ENCODE results near the gene ATP1B1.

Gene ATP1B1

DNA sequence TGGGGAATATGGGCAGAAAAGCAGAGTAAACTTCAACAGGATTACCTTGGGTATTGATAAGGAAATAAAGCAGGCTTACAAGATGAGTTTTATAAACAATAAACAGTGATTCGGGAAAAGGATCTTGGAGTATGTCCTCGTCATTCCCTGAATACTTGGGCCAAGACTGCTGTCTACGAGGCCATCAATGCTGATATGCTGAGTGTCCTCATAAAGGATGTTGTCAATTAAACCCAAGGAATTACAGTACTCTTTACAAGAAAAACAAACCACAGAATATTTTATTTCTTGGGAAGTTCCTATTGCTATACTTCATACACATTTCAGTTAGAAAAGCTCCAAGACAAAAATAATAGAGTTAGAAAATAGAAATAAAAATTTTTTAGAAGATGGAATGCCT is 34.9 kb downstream of the ATP1B1 start:
- no peaks in the 10 kb centered on the region for H3K36me3 ChIP-seq (replicated peaks in 1 of 2; ENCODE audit: control insufficient read depth in 2 of 2, insufficient read depth in 2 of 2, low read length in 2 of 2)
- H3K27me3 ChIP-seq (ENCODE audit: control insufficient read depth in 3 of 3, insufficient read depth in 3 of 3, low read depth in 1 of 3, low read length in 3 of 3) = no peaks in the 10 kb centered on the region
- no CpG with 5 or more reads among the region's 3 CpGs for WGBS, 2 donors (ENCODE audit: extremely low coverage in 2 of 2, insufficient read length in 2 of 2, insufficient replicate concordance in 1 of 2)
- H2BK12ac ChIP-seq (ENCODE audit: low read length) = no peak overlapping the region
- no peak overlapping the region for H3K4me3 ChIP-seq (ENCODE audit: low read length in 2 of 2)
- no peak overlapping the region for H4K8ac ChIP-seq (ENCODE audit: low read depth, low read length)
- no peak for DNase-seq (ENCODE audit: low spot score)
- H3K9ac ChIP-seq (ENCODE audit: low read depth, low read length, poor library complexity) = no peak overlapping the region
- H3K18ac ChIP-seq (ENCODE audit: low read length) = no peak overlapping the region
- no peak overlapping the region for H3K23ac ChIP-seq (ENCODE audit: low read depth, low read length, poor library complexity)
- no peak overlapping the region for H3K27ac ChIP-seq (replicated peaks; ENCODE audit: low read length)
- H3K14ac ChIP-seq (ENCODE audit: low read length) = no peak overlapping the region
- no peak overlapping the region for H2BK15ac ChIP-seq (ENCODE audit: low read length)
- H2AK5ac ChIP-seq (ENCODE audit: low read depth, low read length) = no peak overlapping the region
- H2BK5ac ChIP-seq (ENCODE audit: low read length) = no peak overlapping the region
- no peaks in the 10 kb centered on the region for H3K9me3 ChIP-seq (replicated peaks in 1 of 2; ENCODE audit: control insufficient read depth in 2 of 2, insufficient read depth in 1 of 2, low read depth in 1 of 2, low read length in 2 of 2)
- H3K4ac ChIP-seq (ENCODE audit: low read length) = no peak overlapping the region
- no peak overlapping the region for H2BK120ac ChIP-seq (ENCODE audit: low read depth, low read length)
- H4K91ac ChIP-seq (ENCODE audit: low read depth, low read length, poor library complexity) = no peak overlapping the region
- H2AFZ ChIP-seq (ENCODE audit: low read length) = no peak overlapping the region
- H3K4me1 ChIP-seq (ENCODE audit: control insufficient read depth in 2 of 2, insufficient read depth in 1 of 2, low read depth in 1 of 2, low read length in 2 of 2) = no peaks in the 10 kb centered on the region
- no peaks in the 10 kb centered on the region for H3K79me1 ChIP-seq (ENCODE audit: low read depth, low read length)
- no peak overlapping the region for H3K4me2 ChIP-seq (ENCODE audit: insufficient read depth, low read length, poor library complexity, severe bottlenecking)

DNA sequence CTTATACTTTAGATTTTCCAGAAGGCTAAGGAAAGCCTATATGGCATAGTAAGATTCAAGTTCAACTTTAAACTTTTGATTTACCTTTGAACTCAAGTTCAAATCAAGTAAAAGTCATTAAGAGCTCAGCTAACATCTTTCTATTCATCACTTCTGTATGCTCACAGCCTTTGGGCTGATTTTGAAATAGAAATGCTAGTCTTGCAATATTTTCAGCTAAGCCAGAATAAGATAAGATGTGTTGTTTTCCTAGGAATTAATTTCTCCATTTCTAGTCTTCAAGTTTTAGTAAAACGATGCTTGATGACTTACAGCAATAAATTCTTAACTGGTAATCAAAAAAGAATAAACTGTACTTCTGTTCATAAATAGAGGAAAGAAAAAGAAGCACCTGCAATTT is 35.6 kb downstream of the ATP1B1 start:
- no peak for DNase-seq (ENCODE audit: low spot score)
- Histone ChIP-seq H2AK5ac (ENCODE audit: low read depth, low read length) (no peak overlapping the region), H3K27ac (replicated peaks; ENCODE audit: low read length) (no peak overlapping the region), H3K4me1 (ENCODE audit: control insufficient read depth in 2 of 2, insufficient read depth in 1 of 2, low read depth in 1 of 2, low read length in 2 of 2) (peaks cover 0 to 4% of the 10 kb centered on the region in 2 donors), H2BK120ac (ENCODE audit: low read depth, low read length) (no peak overlapping the region), H3K9me3 (replicated peaks in 1 of 2; ENCODE audit: control insufficient read depth in 2 of 2, insufficient read depth in 1 of 2, low read depth in 1 of 2, low read length in 2 of 2) (no peaks in the 10 kb centered on the region), H2BK15ac (ENCODE audit: low read length) (no peak overlapping the region), H3K79me1 (ENCODE audit: low read depth, low read length) (no peaks in the 10 kb centered on the region), H3K18ac (ENCODE audit: low read length) (no peak overlapping the region), H3K36me3 (replicated peaks in 1 of 2; ENCODE audit: control insufficient read depth in 2 of 2, insufficient read depth in 2 of 2, low read length in 2 of 2) (no peaks in the 10 kb centered on the region), H3K9ac (ENCODE audit: low read depth, low read length, poor library complexity) (no peak overlapping the region), H3K14ac (ENCODE audit: low read length) (no peak overlapping the region), H2AFZ (ENCODE audit: low read length) (no peak overlapping the region), H3K4me2 (ENCODE audit: insufficient read depth, low read length, poor library complexity, severe bottlenecking) (no peak overlapping the region), H4K91ac (ENCODE audit: low read depth, low read length, poor library complexity) (no peak overlapping the region), H2BK5ac (ENCODE audit: low read length) (no peak overlapping the region), H4K8ac (ENCODE audit: low read depth, low read length) (no peak overlapping the region), H3K23ac (ENCODE audit: low read depth, low read length, poor library complexity) (no peak overlapping the region), H3K4me3 (ENCODE audit: low read length in 2 of 2) (no peak overlapping the region), H2BK12ac (ENCODE audit: low read length) (no peak overlapping the region), H3K27me3 (ENCODE audit: control insufficient read depth in 3 of 3, insufficient read depth in 3 of 3, low read depth in 1 of 3, low read length in 3 of 3) (no peaks in the 10 kb centered on the region), H3K4ac (ENCODE audit: low read length) (no peak overlapping the region)
- no CpG with 5 or more reads among the region's 1 CpG for WGBS, 2 donors (ENCODE audit: extremely low coverage in 2 of 2, insufficient read length in 2 of 2, insufficient replicate concordance in 1 of 2)

DNA sequence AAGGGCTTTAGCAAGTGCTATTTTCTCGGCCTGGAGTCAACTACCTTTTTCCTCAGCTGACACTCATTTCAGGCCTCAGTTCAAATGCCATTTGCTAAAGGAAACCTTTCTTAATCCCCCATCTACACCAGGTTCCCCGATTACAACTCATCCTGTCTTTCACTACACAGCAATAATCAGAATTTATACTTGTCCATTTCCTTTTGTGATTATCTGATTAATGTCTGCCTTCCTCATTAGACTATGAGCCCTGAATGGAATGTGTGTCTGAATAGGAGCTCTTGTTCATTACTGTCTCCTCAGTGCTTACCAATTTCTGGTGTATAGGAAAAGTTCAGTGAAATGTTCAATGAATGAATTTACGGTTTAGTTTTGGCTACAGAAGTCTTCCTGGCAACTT is 36.9 kb downstream of the ATP1B1 start:
- no CpG with 5 or more reads among the region's 3 CpGs for WGBS, 2 donors (ENCODE audit: extremely low coverage in 2 of 2, insufficient read length in 2 of 2, insufficient replicate concordance in 1 of 2)
- H3K4me2 ChIP-seq (ENCODE audit: insufficient read depth, low read length, poor library complexity, severe bottlenecking) = no peak overlapping the region
- no peak overlapping the region for H2AK5ac ChIP-seq (ENCODE audit: low read depth, low read length)
- H4K8ac ChIP-seq (ENCODE audit: low read depth, low read length) = no peak overlapping the region
- no peak overlapping the region for H3K4ac ChIP-seq (ENCODE audit: low read length)
- H2BK15ac ChIP-seq (ENCODE audit: low read length) = no peak overlapping the region
- no peak overlapping the region for H2AFZ ChIP-seq (ENCODE audit: low read length)
- H3K9ac ChIP-seq (ENCODE audit: low read depth, low read length, poor library complexity) = no peak overlapping the region
- no peak overlapping the region for H2BK12ac ChIP-seq (ENCODE audit: low read length)
- H2BK120ac ChIP-seq (ENCODE audit: low read depth, low read length) = no peak overlapping the region
- H2BK5ac ChIP-seq (ENCODE audit: low read length) = no peak overlapping the region
- no peak overlapping the region for H3K23ac ChIP-seq (ENCODE audit: low read depth, low read length, poor library complexity)
- no peaks in the 10 kb centered on the region for H3K9me3 ChIP-seq (replicated peaks in 1 of 2; ENCODE audit: control insufficient read depth in 2 of 2, insufficient read depth in 1 of 2, low read depth in 1 of 2, low read length in 2 of 2)
- H3K4me3 ChIP-seq (ENCODE audit: low read length in 2 of 2) = no peak overlapping the region
- H3K14ac ChIP-seq (ENCODE audit: low read length) = no peak overlapping the region
- H3K18ac ChIP-seq (ENCODE audit: low read length) = no peak overlapping the region
- H3K27ac ChIP-seq (replicated peaks; ENCODE audit: low read length) = no peak overlapping the region
- DNase-seq (ENCODE audit: low spot score) = no peak
- no peaks in the 10 kb centered on the region for H3K27me3 ChIP-seq (ENCODE audit: control insufficient read depth in 3 of 3, insufficient read depth in 3 of 3, low read depth in 1 of 3, low read length in 3 of 3)
- no peaks in the 10 kb centered on the region for H3K79me1 ChIP-seq (ENCODE audit: low read depth, low read length)
- H3K36me3 ChIP-seq (replicated peaks in 1 of 2; ENCODE audit: control insufficient read depth in 2 of 2, insufficient read depth in 2 of 2, low read length in 2 of 2) = no peaks in the 10 kb centered on the region
- peaks cover 0 to 4% of the 10 kb centered on the region in 2 donors for H3K4me1 ChIP-seq (ENCODE audit: control insufficient read depth in 2 of 2, insufficient read depth in 1 of 2, low read depth in 1 of 2, low read length in 2 of 2)
- H4K91ac ChIP-seq (ENCODE audit: low read depth, low read length, poor library complexity) = no peak overlapping the region

DNA sequence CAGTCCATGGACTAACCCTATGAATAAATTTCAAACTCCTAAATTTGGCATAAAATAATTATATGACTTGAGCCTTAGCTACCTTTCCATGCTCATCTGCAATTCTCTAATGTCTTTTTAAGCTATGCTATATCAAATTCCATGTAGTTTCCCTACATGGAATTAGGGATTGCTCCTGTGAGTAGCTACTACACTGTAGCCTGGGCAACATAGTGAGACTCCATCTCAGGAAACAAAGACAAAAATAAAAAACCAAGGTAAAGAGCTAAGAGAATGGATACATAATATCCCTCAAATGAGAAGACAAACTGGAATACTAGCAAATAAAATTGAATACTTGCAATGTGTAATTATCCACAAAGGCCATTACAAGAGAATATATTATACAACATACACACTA is 37.5 kb downstream of the ATP1B1 start:
- H2BK15ac ChIP-seq (ENCODE audit: low read length) = no peak overlapping the region
- no peak overlapping the region for H3K4me3 ChIP-seq (ENCODE audit: low read length in 2 of 2)
- H4K8ac ChIP-seq (ENCODE audit: low read depth, low read length) = no peak overlapping the region
- no peak overlapping the region for H4K91ac ChIP-seq (ENCODE audit: low read depth, low read length, poor library complexity)
- DNase-seq (ENCODE audit: low spot score) = no peak
- H2BK12ac ChIP-seq (ENCODE audit: low read length) = no peak overlapping the region
- H3K27me3 ChIP-seq (ENCODE audit: control insufficient read depth in 3 of 3, insufficient read depth in 3 of 3, low read depth in 1 of 3, low read length in 3 of 3) = no peaks in the 10 kb centered on the region
- no peak overlapping the region for H3K23ac ChIP-seq (ENCODE audit: low read depth, low read length, poor library complexity)
- no peak overlapping the region for H3K18ac ChIP-seq (ENCODE audit: low read length)
- peaks cover 0 to 4% of the 10 kb centered on the region in 2 donors for H3K4me1 ChIP-seq (ENCODE audit: control insufficient read depth in 2 of 2, insufficient read depth in 1 of 2, low read depth in 1 of 2, low read length in 2 of 2)
- no peaks in the 10 kb centered on the region for H3K79me1 ChIP-seq (ENCODE audit: low read depth, low read length)
- no peak overlapping the region for H2BK120ac ChIP-seq (ENCODE audit: low read depth, low read length)
- H2AFZ ChIP-seq (ENCODE audit: low read length) = no peak overlapping the region
- H3K14ac ChIP-seq (ENCODE audit: low read length) = no peak overlapping the region
- H3K9me3 ChIP-seq (replicated peaks in 1 of 2; ENCODE audit: control insufficient read depth in 2 of 2, insufficient read depth in 1 of 2, low read depth in 1 of 2, low read length in 2 of 2) = no peaks in the 10 kb centered on the region
- H3K36me3 ChIP-seq (replicated peaks in 1 of 2; ENCODE audit: control insufficient read depth in 2 of 2, insufficient read depth in 2 of 2, low read length in 2 of 2) = no peaks in the 10 kb centered on the region
- H3K4me2 ChIP-seq (ENCODE audit: insufficient read depth, low read length, poor library complexity, severe bottlenecking) = no peak overlapping the region
- no peak overlapping the region for H2AK5ac ChIP-seq (ENCODE audit: low read depth, low read length)
- H3K9ac ChIP-seq (ENCODE audit: low read depth, low read length, poor library complexity) = no peak overlapping the region
- H3K27ac ChIP-seq (replicated peaks; ENCODE audit: low read length) = no peak overlapping the region
- no peak overlapping the region for H3K4ac ChIP-seq (ENCODE audit: low read length)
- no peak overlapping the region for H2BK5ac ChIP-seq (ENCODE audit: low read length)

Measured in neuronal stem cell (in vitro differentiated cells).